Measurements from ENCODE around the gene PIM3. TPM values are rescaled to one million over a fixed set of nuclear protein-coding genes. Genes with fewer than 3 reads are reported as not detected.

Gene PIM3
- total and polyA plus RNA-seq, 10 of the 15 experiments (the other 5 are each of a cell fraction or from before 2014, with no cell fraction given) = 0.31 to 60.8 (median 12.4) TPM

GRCh38 chr22:49921508-49922278 lies 38.9 kb upstream of the PIM3 start (continued):
- TF ChIP-seq MAX (IDR thresholded peaks at IDR 0.05; ENCODE audit: low read depth, low read length) = no peak
- TF ChIP-seq ASH2L (IDR thresholded peaks at IDR 0.05; ENCODE audit: borderline replicate concordance, low read depth) = no peak
- TF ChIP-seq KLF5 (IDR thresholded peaks at IDR 0.05; ENCODE audit: partially characterized antibody) = no peak

- POLR2A ChIA-PET = no interaction called here
- ATAC-seq (no peak), FAIRE-seq (no peak), DNase-seq (ENCODE audit: low read depth, low spot score) (no peak)
- TF ChIP-seq ZNF24 (IDR thresholded peaks at IDR 0.05) = no peak
- no peak for TF ChIP-seq ZNF687 (IDR thresholded peaks at IDR 0.05)
- TF ChIP-seq MEF2B (IDR thresholded peaks at IDR 0.05; ENCODE audit: partially characterized antibody, poor library complexity, severe bottlenecking) = no peak
- no peak for TF ChIP-seq RCOR1 (conservative IDR thresholded peaks at IDR 0.05; ENCODE audit: low read depth, low read length)
- TF ChIP-seq NFYB (IDR thresholded peaks at IDR 0.05; ENCODE audit: insufficient read depth, low read depth, low read length) = no peak
- no peak for TF ChIP-seq MAX (IDR thresholded peaks at IDR 0.05; ENCODE audit: low read depth, low read length)
- no peak for TF ChIP-seq CHD1 (IDR thresholded peaks at IDR 0.05; ENCODE audit: low read depth, low read length)
- TF ChIP-seq JUND (IDR thresholded peaks at IDR 0.05; ENCODE audit: low read depth, low read length) = no peak
- no peak for TF ChIP-seq NR2F1 (conservative IDR thresholded peaks at IDR 0.05)
- no peak for TF ChIP-seq POU2F2 (IDR thresholded peaks at IDR 0.05; ENCODE audit: borderline replicate concordance, low read depth, low read length)
- H3K4me1 ChIP-seq (ENCODE audit: control insufficient read depth, insufficient read depth, low read length) = peaks cover 40% of the 10 kb centered on the region
- no peaks in the 10 kb centered on the region; a peak in 2 of 4 replicates for H3K36me3 ChIP-seq (ENCODE audit: control insufficient read depth in 2 of 2, insufficient read depth in 2 of 2, low read length in 1 of 2)
- intact Hi-C loops (cut with micrococcal nuclease; ENCODE audit: unreplicated experiment) = no loop called here
- no peak overlapping the region for H3K27ac ChIP-seq (ENCODE audit: control insufficient read depth, insufficient read depth)
- H2AFZ ChIP-seq (ENCODE audit: control insufficient read depth, low read depth, low read length) = no peak overlapping the region
- RAD21 ChIA-PET (ENCODE audit: unreplicated experiment) = no interaction called here
- H3K4me3 ChIP-seq = no peak overlapping the region
- in situ Hi-C loops (cut with MboI) = loop anchor here (5.0 kb wide), 1 partner anchor 155 kb away; no protein-coding TSS in a partner anchor
- no peaks in the 10 kb centered on the region for H3K9me3 ChIP-seq (replicated peaks; ENCODE audit: control insufficient read depth, insufficient read depth, low read length)
- WGBS (ENCODE audit: insufficient coverage, insufficient replicate concordance, low lambda C conversion rate, missing lambda C conversion rate) = 92% methylated on average over 11 of the region's 22 CpGs
- SMC1A ChIA-PET (ENCODE audit: uncharacterized antibody, unreplicated experiment) = interaction anchor here (1.2 kb wide), 1 partner anchor 68 kb away, joined by 3 read pairs; no protein-coding TSS in a partner anchor
- H4K20me1 ChIP-seq (ENCODE audit: control insufficient read depth, insufficient read depth) = no peaks in the 10 kb centered on the region
- no peak overlapping the region for H3K4me2 ChIP-seq (ENCODE audit: control insufficient read depth, insufficient read depth)
- BruUV-seq (replicated peaks) = no TSS peak
- CTCF ChIA-PET = interaction anchor here (1.4 kb wide), 1 partner anchor 162 kb away, joined by 3 read pairs; no protein-coding TSS in a partner anchor
- peaks cover 17% of the 10 kb centered on the region for H3K79me2 ChIP-seq (ENCODE audit: control insufficient read depth, insufficient read depth, low read length)
- no peaks in the 10 kb centered on the region for H3K27me3 ChIP-seq (replicated peaks in 1 of 2; ENCODE audit: control insufficient read depth in 2 of 2, insufficient read depth in 2 of 2, low read length in 1 of 2)
- no peak overlapping the region for H3K9ac ChIP-seq (ENCODE audit: control insufficient read depth, insufficient read depth, low read length)
Observed at GRCh38 chr22:49922484-49922883, 38.1 kb upstream of the PIM3 start.
